ENCODE measurements around the gene AHCTF1. TPM values are rescaled to one million over a fixed set of nuclear protein-coding genes. Genes with fewer than 3 reads are reported as not detected.
"Not testable (repeated sequence)": the region's sequence is repeated elsewhere in the genome, so short reads cannot be mapped to it uniquely, and the experiment has no call there.

AHCTF1 gene
- total RNA-seq, 1 donor, result 32.6 TPM

- no peak overlapping the region for H2AFZ ChIP-seq (ENCODE audit: low read length)
- no peak for DNase-seq (ENCODE audit: insufficient read length, low spot score, missing footprints)
- H3K36me3 ChIP-seq (ENCODE audit: insufficient read depth, low read length), result peaks cover 6% of the 10 kb centered on the region
- H3K4me2 ChIP-seq (ENCODE audit: insufficient read depth, low read length), result no peak overlapping the region
- H3K79me2 ChIP-seq (ENCODE audit: insufficient read depth, low read length), result peaks cover 93% of the 10 kb centered on the region
- no peaks in the 10 kb centered on the region for H3K9me3 ChIP-seq (ENCODE audit: low read depth, low read length)
- H3K27ac ChIP-seq (ENCODE audit: low read depth, low read length), result no peak overlapping the region
- H3K27me3 ChIP-seq (ENCODE audit: insufficient read depth, low read length), result no peaks in the 10 kb centered on the region
- H4K20me1 ChIP-seq (ENCODE audit: insufficient read depth, low read length), result peaks cover 61% of the 10 kb centered on the region
- no peak for TF ChIP-seq CTCF (IDR thresholded peaks at IDR 0.05; ENCODE audit: extremely low read depth, low read depth, low read length)
- H3K4me3 ChIP-seq (ENCODE audit: insufficient read depth, low read length), result no peak overlapping the region
- H3K4me1 ChIP-seq (ENCODE audit: insufficient read depth, low read length), result peaks cover 11% of the 10 kb centered on the region
Observed at GRCh38 chr1:246923482-246923881, 8.3 kb downstream of the AHCTF1 start.

GRCh38 chr1:246921481-246921880, 10.3 kb downstream of the AHCTF1 start:
- Histone ChIP-seq H3K9me3 (ENCODE audit: low read depth, low read length) (no peaks in the 10 kb centered on the region), H3K27ac (ENCODE audit: low read depth, low read length) (no peak overlapping the region), H3K36me3 (ENCODE audit: insufficient read depth, low read length) (peaks cover 13% of the 10 kb centered on the region), H3K4me2 (ENCODE audit: insufficient read depth, low read length) (peak overlapping the region; percentile 66), H4K20me1 (ENCODE audit: insufficient read depth, low read length) (peaks cover 53% of the 10 kb centered on the region), H3K4me3 (ENCODE audit: insufficient read depth, low read length) (no peak overlapping the region), H3K79me2 (ENCODE audit: insufficient read depth, low read length) (peaks cover 92% of the 10 kb centered on the region), H3K27me3 (ENCODE audit: insufficient read depth, low read length) (no peaks in the 10 kb centered on the region), H3K4me1 (ENCODE audit: insufficient read depth, low read length) (peaks cover 11% of the 10 kb centered on the region), H2AFZ (ENCODE audit: low read length) (no peak overlapping the region)
- no peak for TF ChIP-seq CTCF (IDR thresholded peaks at IDR 0.05; ENCODE audit: extremely low read depth, low read depth, low read length)
- DNase-seq (ENCODE audit: insufficient read length, low spot score, missing footprints), result peak; percentile 86

GRCh38 chr1:246919902-246920301, 11.8 kb downstream of the AHCTF1 start:
- Histone ChIP-seq H3K27me3 (ENCODE audit: insufficient read depth, low read length) (no peaks in the 10 kb centered on the region), H3K36me3 (ENCODE audit: insufficient read depth, low read length) (peaks cover 14% of the 10 kb centered on the region), H3K4me3 (ENCODE audit: insufficient read depth, low read length) (no peak overlapping the region), H3K4me2 (ENCODE audit: insufficient read depth, low read length) (no peak overlapping the region), H3K4me1 (ENCODE audit: insufficient read depth, low read length) (peaks cover 11% of the 10 kb centered on the region), H3K79me2 (ENCODE audit: insufficient read depth, low read length) (peaks cover 82% of the 10 kb centered on the region), H3K9me3 (ENCODE audit: low read depth, low read length) (no peaks in the 10 kb centered on the region), H3K27ac (ENCODE audit: low read depth, low read length) (no peak overlapping the region), H4K20me1 (ENCODE audit: insufficient read depth, low read length) (peaks cover 39% of the 10 kb centered on the region), H2AFZ (ENCODE audit: low read length) (no peak overlapping the region)
- no peak for DNase-seq (ENCODE audit: insufficient read length, low spot score, missing footprints)
- no peak for TF ChIP-seq CTCF (IDR thresholded peaks at IDR 0.05; ENCODE audit: extremely low read depth, low read depth, low read length)

- Histone ChIP-seq H3K79me2 (ENCODE audit: insufficient read depth, low read length) (peaks cover 60% of the 10 kb centered on the region), H3K36me3 (ENCODE audit: insufficient read depth, low read length) (peaks cover 38% of the 10 kb centered on the region), H4K20me1 (ENCODE audit: insufficient read depth, low read length) (peaks cover 16% of the 10 kb centered on the region)
- not testable (repeated sequence) for DNase-seq (ENCODE audit: insufficient read length, low spot score, missing footprints); H3K27ac ChIP-seq (ENCODE audit: low read depth, low read length); H3K4me2 ChIP-seq (ENCODE audit: insufficient read depth, low read length); H3K4me1 ChIP-seq (ENCODE audit: insufficient read depth, low read length); H3K4me3 ChIP-seq (ENCODE audit: insufficient read depth, low read length); H3K9me3 ChIP-seq (ENCODE audit: low read depth, low read length); H2AFZ ChIP-seq (ENCODE audit: low read length); H3K27me3 ChIP-seq (ENCODE audit: insufficient read depth, low read length)
Observed at GRCh38 chr1:246916026-246916923, 15.5 kb downstream of the AHCTF1 start.

Measured in osteoblast (primary cell).